ENCODE results near the gene NFATC2IP. TPM values are rescaled to one million over a fixed set of nuclear protein-coding genes. Genes with fewer than 3 reads are reported as not detected.
A peak's percentile ranks its signal among the peaks of the same experiment; 100 is the strongest.

NFATC2IP gene
- total RNA-seq, 2 donors from 2014 or later, result 20.0 to 65.6 TPM

DNA sequence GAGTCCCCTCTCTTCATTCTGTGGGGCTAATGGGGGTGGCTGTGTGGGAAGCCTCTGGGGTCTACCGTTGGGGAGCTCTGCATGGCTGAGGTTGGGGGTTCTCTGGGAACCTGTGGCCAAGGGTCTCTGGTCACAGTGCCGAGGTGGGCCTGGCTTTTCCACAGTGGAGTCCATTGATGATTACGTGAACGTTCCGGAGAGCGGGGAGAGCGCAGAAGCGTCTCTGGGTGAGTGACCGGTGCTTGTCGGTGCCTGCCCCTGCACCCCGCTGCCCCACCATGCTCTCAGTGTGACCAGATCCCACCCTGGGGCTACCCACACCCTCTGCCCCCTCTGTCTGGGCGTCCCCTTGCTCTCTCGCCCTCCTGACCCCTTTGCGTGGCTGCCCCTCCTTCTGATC, 38.6 kb downstream of the NFATC2IP start:
- TF ChIP-seq POLR2A (IDR thresholded peaks at IDR 0.05), result no peak
- TF ChIP-seq, protein P1, sequence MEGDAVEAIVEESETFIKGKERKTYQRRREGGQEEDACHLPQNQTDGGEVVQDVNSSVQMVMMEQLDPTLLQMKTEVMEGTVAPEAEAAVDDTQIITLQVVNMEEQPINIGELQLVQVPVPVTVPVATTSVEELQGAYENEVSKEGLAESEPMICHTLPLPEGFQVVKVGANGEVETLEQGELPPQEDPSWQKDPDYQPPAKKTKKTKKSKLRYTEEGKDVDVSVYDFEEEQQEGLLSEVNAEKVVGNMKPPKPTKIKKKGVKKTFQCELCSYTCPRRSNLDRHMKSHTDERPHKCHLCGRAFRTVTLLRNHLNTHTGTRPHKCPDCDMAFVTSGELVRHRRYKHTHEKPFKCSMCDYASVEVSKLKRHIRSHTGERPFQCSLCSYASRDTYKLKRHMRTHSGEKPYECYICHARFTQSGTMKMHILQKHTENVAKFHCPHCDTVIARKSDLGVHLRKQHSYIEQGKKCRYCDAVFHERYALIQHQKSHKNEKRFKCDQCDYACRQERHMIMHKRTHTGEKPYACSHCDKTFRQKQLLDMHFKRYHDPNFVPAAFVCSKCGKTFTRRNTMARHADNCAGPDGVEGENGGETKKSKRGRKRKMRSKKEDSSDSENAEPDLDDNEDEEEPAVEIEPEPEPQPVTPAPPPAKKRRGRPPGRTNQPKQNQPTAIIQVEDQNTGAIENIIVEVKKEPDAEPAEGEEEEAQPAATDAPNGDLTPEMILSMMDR (IDR thresholded peaks at IDR 0.05), result no peak
- ATAC-seq, result no peak
- H3K27ac ChIP-seq, result no peak overlapping the region
- H3K9me3 ChIP-seq, result peaks cover 0 to 4% (median 0%) of the 10 kb centered on the region in 3 donors
- no peaks in the 10 kb centered on the region for H3K36me3 ChIP-seq (replicated peaks in 1 of 2; ENCODE audit: insufficient read depth in 1 of 2, low read depth in 2 of 2)
- 93 to 96% methylated on average over 8 to 14 of the region's 14 CpGs for WGBS, 2 donors
- H3K27me3 ChIP-seq, result no peaks in the 10 kb centered on the region
- H3K4me3 ChIP-seq, result no peak overlapping the region
- no peak for DNase-seq
- intact Hi-C loops (cut with DNase I), result no loop called here
- no peaks in the 10 kb centered on the region for H3K4me1 ChIP-seq

DNA sequence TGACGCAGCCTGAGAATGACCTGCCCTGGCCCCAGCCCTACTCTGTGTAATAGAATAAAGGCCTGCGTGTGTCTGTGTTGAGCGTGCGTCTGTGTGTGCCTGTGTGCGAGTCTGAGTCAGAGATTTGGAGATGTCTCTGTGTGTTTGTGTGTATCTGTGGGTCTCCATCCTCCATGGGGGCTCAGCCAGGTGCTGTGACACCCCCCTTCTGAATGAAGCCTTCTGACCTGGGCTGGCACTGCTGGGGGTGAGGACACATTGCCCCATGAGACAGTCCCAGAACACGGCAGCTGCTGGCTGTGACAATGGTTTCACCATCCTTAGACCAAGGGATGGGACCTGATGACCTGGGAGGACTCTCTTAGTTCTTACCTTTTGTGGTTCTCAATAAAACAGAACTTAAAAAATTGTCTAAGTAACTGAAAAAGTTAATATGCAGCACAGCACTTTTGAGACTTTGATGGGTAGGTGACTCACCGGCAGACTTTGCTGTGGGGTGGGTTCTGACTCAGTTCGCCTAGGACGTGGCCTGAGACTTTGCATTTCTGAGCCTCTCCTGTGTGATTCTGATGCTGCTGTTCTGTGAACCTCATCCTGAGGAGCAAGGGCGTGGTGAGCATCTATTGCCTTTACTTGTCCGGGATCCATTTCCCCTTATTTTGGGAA, 39.8 kb downstream of the NFATC2IP start:
- no peak overlapping the region for H3K4me3 ChIP-seq
- H3K4me1 ChIP-seq, result no peaks in the 10 kb centered on the region
- DNase-seq, result no peak
- H3K27me3 ChIP-seq, result no peaks in the 10 kb centered on the region
- WGBS, 2 donors, result 89 to 92% methylated on average over 11 of the region's 11 CpGs
- H3K36me3 ChIP-seq (replicated peaks in 1 of 2; ENCODE audit: insufficient read depth in 1 of 2, low read depth in 2 of 2), result no peaks in the 10 kb centered on the region
- intact Hi-C loops (cut with DNase I), result no loop called here
- peaks cover 0 to 4% (median 0%) of the 10 kb centered on the region in 3 donors for H3K9me3 ChIP-seq
- TF ChIP-seq POLR2A (IDR thresholded peaks at IDR 0.05), result no peak
- TF ChIP-seq, protein P1 (IDR thresholded peaks at IDR 0.05), result no peak
- no peak for ATAC-seq
- no peak overlapping the region for H3K27ac ChIP-seq

- ATAC-seq (peak; percentile 27), DNase-seq (peak in 1 of 4 donors; percentile 25)
- Histone ChIP-seq H3K4me3 (no peak overlapping the region), H3K36me3 (replicated peaks in 1 of 2; ENCODE audit: insufficient read depth in 1 of 2, low read depth in 2 of 2) (no peaks in the 10 kb centered on the region), H3K27ac (no peak overlapping the region), H3K9me3 (peaks cover 0 to 4% (median 0%) of the 10 kb centered on the region in 3 donors), H3K4me1 (no peaks in the 10 kb centered on the region), H3K27me3 (no peaks in the 10 kb centered on the region)
- 35 to 36% methylated on average over 6 to 8 of the region's 8 CpGs for WGBS, 2 donors
- intact Hi-C loops (cut with DNase I), result no loop called here
- TF ChIP-seq POLR2A (IDR thresholded peaks at IDR 0.05), result no peak
- TF ChIP-seq, protein P1 (IDR thresholded peaks at IDR 0.05), result no peak
These were observed 41.0 kb downstream of the NFATC2IP start for GRCh38 chr16:28991687-28992086.

- intact Hi-C loops (cut with DNase I), result no loop called here
- ATAC-seq, result no peak
- Histone ChIP-seq H3K9me3 (no peaks in the 10 kb centered on the region), H3K27ac (no peak overlapping the region), H3K36me3 (replicated peaks in 1 of 2; ENCODE audit: insufficient read depth in 1 of 2, low read depth in 2 of 2) (no peaks in the 10 kb centered on the region), H3K4me3 (no peak overlapping the region), H3K4me1 (no peaks in the 10 kb centered on the region), H3K27me3 (no peaks in the 10 kb centered on the region)
- TF ChIP-seq POLR2A (IDR thresholded peaks at IDR 0.05), result no peak
- TF ChIP-seq, protein P1 (IDR thresholded peaks at IDR 0.05), result no peak
- WGBS, 2 donors, result 86 to 90% methylated on average over 5 to 10 of the region's 10 CpGs
- no peak for DNase-seq
These were observed 41.8 kb downstream of the NFATC2IP start for GRCh38 chr16:28992496-28992895.

DNA sequence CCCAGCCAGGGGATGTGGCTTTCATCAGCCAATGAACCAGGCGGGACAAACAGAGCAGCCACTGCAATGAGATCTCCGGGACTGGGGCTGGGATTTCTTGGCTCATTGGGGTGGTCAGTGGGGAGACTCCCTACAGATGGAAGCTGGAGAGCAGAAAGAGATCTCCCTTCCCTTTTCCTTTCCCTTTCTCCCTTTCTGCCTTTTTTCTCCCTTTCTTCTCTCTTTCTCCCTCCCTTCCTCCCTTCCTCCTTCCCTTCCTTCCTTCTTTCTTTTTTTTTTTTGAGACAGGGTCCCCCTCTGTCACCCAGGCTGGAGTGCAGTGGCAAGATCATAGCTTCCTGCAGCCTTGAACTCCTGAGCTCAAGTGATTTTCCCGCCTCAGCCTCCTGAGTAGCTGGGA, 48.1 kb downstream of the NFATC2IP start:
- TF ChIP-seq, protein P1 (IDR thresholded peaks at IDR 0.05), result no peak
- no peak for TF ChIP-seq POLR2A (IDR thresholded peaks at IDR 0.05)
- Histone ChIP-seq H3K27ac (no peak overlapping the region), H3K4me3 (no peak overlapping the region), H3K4me1 (no peaks in the 10 kb centered on the region), H3K36me3 (replicated peaks in 1 of 2; ENCODE audit: insufficient read depth in 1 of 2, low read depth in 2 of 2) (no peaks in the 10 kb centered on the region), H3K9me3 (no peaks in the 10 kb centered on the region), H3K27me3 (no peaks in the 10 kb centered on the region)
- DNase-seq (no peak), ATAC-seq (no peak)
- WGBS, 2 donors, result 66% methylated on average over 3 of the region's 3 CpGs
- intact Hi-C loops (cut with DNase I), result no loop called here

All from body of pancreas (tissue), 4 donors.